Lower lobe of right lung (tissue), 2 donors: ENCODE data around the gene IL17RD. TPM values are rescaled to one million over a fixed set of nuclear protein-coding genes. Genes with fewer than 3 reads are reported as not detected.

Experiments used
- ATAC-seq, 2 donors: fragments of 200-7000 bp; cut with Tn5 transposase; one replicate each; pipeline ENCODE4 v1.9.1; 2020 to 2022; ENCODE audit warnings: mild to moderate bottlenecking in 2 of 2, moderate library complexity in 2 of 2
- DNase-seq: peaks from one replicate; pipeline ENCODE4 v3.0.0-alpha.2; 2020
- H3K27ac ChIP-seq: fragments of 200-600 bp; one replicate; pipeline ENCODE4 v1.8.0; 2022
- H3K27me3 ChIP-seq: fragments of 200-600 bp; one replicate; pipeline ENCODE4 v1.8.0; 2022; ENCODE audit warnings: low read depth
- H3K36me3 ChIP-seq: fragments of 200-600 bp; one replicate; pipeline ENCODE4 v1.8.0; 2022; ENCODE audit warnings: mild to moderate bottlenecking
- H3K4me1 ChIP-seq: fragments of 200-600 bp; one replicate; pipeline ENCODE4 v1.8.0; 2022
- H3K4me3 ChIP-seq: fragments of 200-600 bp; one replicate; pipeline ENCODE4 v1.8.0; 2022; ENCODE audit warnings: mild to moderate bottlenecking
- H3K9me3 ChIP-seq: fragments of 200-600 bp; one replicate; pipeline ENCODE4 v1.8.0; 2022
- CTCF ChIP-seq: fragments of 200-600 bp; IDR thresholded peaks from one replicate; pipeline ENCODE4 v1.8.0; 2022; ENCODE audit warnings: antibody characterized with exemption, mild to moderate bottlenecking
- intact Hi-C: fragments of 100-400 bp; cut with DNase I; formaldehyde crosslinking; loops from one replicate; pipeline ENCODE4 v1.11.0; 2022
- total RNA-seq: library from RNA; stranded (reverse); fragmentation: NEBNext Ultra II Directional; extraction: Animal tissue kit (Norgen Biotek cat#: 25700); gene quantifications from one replicate; pipeline ENCODE4 v1.2.1, GENCODE V29; 2021
- donor health status: DM: no; HTN: yes; CAD: no; lungs with severe emphysema.

The IL17RD gene
- total RNA-seq, 1 donor from 2014 or later, result 2.4 TPM

GRCh38 chr3:57065588-57065987 is 99.6 kb downstream of the IL17RD start:
- Histone ChIP-seq H3K4me3 (no peak overlapping the region), H3K4me1 (peaks cover 39% of the 10 kb centered on the region), H3K27ac (no peak overlapping the region), H3K9me3 (no peaks in the 10 kb centered on the region), H3K27me3 (no peaks in the 10 kb centered on the region), H3K36me3 (no peaks in the 10 kb centered on the region)
- ATAC-seq, result no peak
- no peak for DNase-seq
- no peak for TF ChIP-seq CTCF
- intact Hi-C loops, result no loop called here

- Histone ChIP-seq H3K9me3 (no peaks in the 10 kb centered on the region), H3K27ac (no peak overlapping the region), H3K4me3 (no peak overlapping the region), H3K27me3 (no peaks in the 10 kb centered on the region), H3K4me1 (peaks cover 46% of the 10 kb centered on the region), H3K36me3 (no peaks in the 10 kb centered on the region)
- intact Hi-C loops, result no loop called here
- no peak for ATAC-seq
- no peak for DNase-seq
- TF ChIP-seq CTCF, result no peak
Observed at GRCh38 chr3:57064572-57064971, 100.6 kb downstream of the IL17RD start.

GRCh38 chr3:57064001-57064400 is 101.2 kb downstream of the IL17RD start:
- no peak overlapping the region for H3K4me3 ChIP-seq
- no peak for TF ChIP-seq CTCF
- DNase-seq (no peak), ATAC-seq (no peak)
- no peak overlapping the region for H3K27ac ChIP-seq
- H3K9me3 ChIP-seq, result no peaks in the 10 kb centered on the region
- peaks cover 46% of the 10 kb centered on the region for H3K4me1 ChIP-seq
- no peaks in the 10 kb centered on the region for H3K27me3 ChIP-seq
- H3K36me3 ChIP-seq, result no peaks in the 10 kb centered on the region
- intact Hi-C loops, result no loop called here

- TF ChIP-seq CTCF, result no peak
- Histone ChIP-seq H3K4me1 (peaks cover 40% of the 10 kb centered on the region), H3K4me3 (no peak overlapping the region), H3K27me3 (no peaks in the 10 kb centered on the region), H3K27ac (no peak overlapping the region), H3K36me3 (no peaks in the 10 kb centered on the region), H3K9me3 (no peaks in the 10 kb centered on the region)
- intact Hi-C loops, result no loop called here
- no peak for DNase-seq
- peak in 1 of 2 donors; percentile 7 for ATAC-seq
Observed at GRCh38 chr3:57063032-57063431, 102.1 kb downstream of the IL17RD start.

GRCh38 chr3:57062101-57062631 is 103.0 kb downstream of the IL17RD start:
- H3K9me3 ChIP-seq, result no peaks in the 10 kb centered on the region
- peaks cover 38% of the 10 kb centered on the region for H3K4me1 ChIP-seq
- ATAC-seq (peak in 1 of 2 donors; percentile 14), DNase-seq (no peak)
- intact Hi-C loops, result no loop called here
- H3K4me3 ChIP-seq, result no peak overlapping the region
- no peaks in the 10 kb centered on the region for H3K27me3 ChIP-seq
- no peak for TF ChIP-seq CTCF
- H3K36me3 ChIP-seq, result no peaks in the 10 kb centered on the region
- peak overlapping the region; percentile 41 for H3K27ac ChIP-seq

- H3K4me1 ChIP-seq, result peaks cover 38% of the 10 kb centered on the region
- no peaks in the 10 kb centered on the region for H3K9me3 ChIP-seq
- H3K27me3 ChIP-seq, result no peaks in the 10 kb centered on the region
- no peaks in the 10 kb centered on the region for H3K36me3 ChIP-seq
- H3K27ac ChIP-seq, result no peak overlapping the region
- ATAC-seq (no peak), DNase-seq (no peak)
- no peak overlapping the region for H3K4me3 ChIP-seq
- intact Hi-C loops, result no loop called here
- TF ChIP-seq CTCF, result no peak
Observed at GRCh38 chr3:57061556-57061955, 103.6 kb downstream of the IL17RD start.
